K562 treated with DMSO at 1 percent for 12 hours (cell line): ENCODE measurements around the gene LDAH. TPM values are rescaled to one million over a fixed set of nuclear protein-coding genes. Genes with fewer than 3 reads are reported as not detected.

ENCODE experiments used
- total RNA-seq: library from RNA; unstranded; fragments of 300-600 nt; gene quantifications from 2 replicates; pipeline ENCODE4 v1.2.3, GENCODE V29; 2022; ENCODE audit not compliant: insufficient read depth

The LDAH gene
- total RNA-seq = 7.8 and 22.9 TPM in 2 replicates

GRCh38 chr2:20822535-20823490 is at the start of gene LDAH:
Gene LDAH, minus strand, starts transcription at chr2:20823101. Its CDS starts 21,638 bp downstream, at chr2:20801463.

GRCh38 chr2:20666304-20667150 is 156.4 kb downstream of the LDAH start, which contains the start of gene GDF7:
Gene GDF7, plus strand, starts transcription at chr2:20667144. Its CDS starts 96 bp downstream, at chr2:20667240.

DNA sequence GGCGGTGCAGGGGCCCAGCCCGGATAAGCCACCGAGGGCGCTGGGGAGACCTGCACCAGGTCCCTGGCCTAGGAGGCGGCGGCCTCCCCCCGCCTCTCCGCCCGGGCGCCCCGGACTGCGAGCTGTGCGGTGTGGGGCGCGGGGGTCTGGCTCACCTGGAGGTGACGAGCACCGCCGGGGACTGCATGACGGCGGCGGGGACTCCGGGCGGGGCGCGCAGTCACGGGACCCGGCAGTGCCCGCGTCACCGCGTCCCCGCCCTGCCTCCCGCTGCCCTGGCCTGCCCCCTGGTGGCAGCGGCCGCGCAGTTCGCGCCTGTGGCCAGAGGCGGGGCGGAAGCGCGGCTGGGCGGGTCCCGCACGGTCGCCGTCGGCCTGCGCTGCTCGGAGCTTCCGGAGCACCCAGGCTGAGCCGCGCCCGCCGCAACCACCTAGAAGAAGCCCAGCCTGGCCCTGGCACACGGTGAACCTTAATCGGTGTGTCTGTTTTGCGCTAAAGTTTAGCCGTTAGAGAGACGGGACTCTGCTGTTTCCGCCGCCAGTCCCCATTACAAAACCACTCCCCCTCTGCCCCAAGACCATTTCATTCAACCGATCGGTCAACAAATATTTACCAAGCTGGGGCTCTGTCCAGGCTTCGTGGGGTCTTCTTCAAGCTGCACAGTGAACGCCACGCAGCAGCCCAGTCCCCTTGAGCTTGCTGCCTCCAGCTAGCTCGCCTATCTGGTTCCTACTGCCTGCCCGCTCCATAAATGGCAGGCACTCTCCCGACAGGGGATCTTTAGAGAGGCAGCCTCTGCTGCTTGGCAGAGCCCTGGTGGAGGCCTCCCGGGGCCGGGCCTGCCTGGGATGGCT is 171.8 kb downstream of the LDAH start, which contains the start of gene HS1BP3:
TSS of gene HS1BP3 (minus strand) at position 222 of the 854 bp plus-strand sequence. CDS start at position 187, 35 bp downstream.

Other genes with a start within 250 kb of the LDAH start
- gene HS1BP3, start 172.0 kb downstream of the LDAH start, total RNA-seq = 23.2 and 24.6 TPM in 2 replicates
- not detected in 2 replicates for gene GDF7, start 156.0 kb downstream of the LDAH start, total RNA-seq
- gene APOB, start 221.0 kb upstream of the LDAH start, total RNA-seq = not detected in 2 replicates